ENCODE data around the gene DNAJC16.

DNA sequence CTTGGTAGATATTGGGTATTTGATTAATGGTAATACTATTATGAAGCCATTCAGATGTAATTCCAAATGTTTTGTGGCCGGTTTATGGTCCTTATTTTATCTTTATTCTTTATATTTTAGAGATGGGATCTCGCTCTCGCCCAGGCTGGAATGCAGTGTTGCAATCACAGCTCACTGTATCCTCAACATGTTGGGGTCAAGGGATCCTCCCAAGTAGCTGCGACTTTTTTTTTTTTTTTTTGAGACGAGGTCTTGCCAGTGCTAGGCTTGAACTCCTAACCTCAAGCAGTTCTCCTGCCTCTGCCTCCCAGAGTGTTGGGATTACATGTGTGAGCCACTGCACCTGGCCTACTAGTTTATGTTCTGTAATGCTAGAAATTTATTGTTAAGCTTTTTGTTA, 95.3 kb downstream of the DNAJC16 start:
- no peak for TF ChIP-seq CTCF (conservative IDR thresholded peaks at IDR 0.05; ENCODE audit: low read depth, low read length)
- no peak for TF ChIP-seq POLR2A (IDR thresholded peaks at IDR 0.05; ENCODE audit: low read depth, low read length)
- no peak for TF ChIP-seq NFE2L2 (IDR thresholded peaks at IDR 0.05; ENCODE audit: low read depth, low read length)
- TF ChIP-seq BHLHE40 (IDR thresholded peaks at IDR 0.05; ENCODE audit: low read depth, low read length) = no peak
- TF ChIP-seq SMC3 (IDR thresholded peaks at IDR 0.05; ENCODE audit: low read depth, low read length) = no peak
- peak; percentile 72 for TF ChIP-seq CEBPB (IDR thresholded peaks at IDR 0.05; ENCODE audit: low read depth, low read length)
- TF ChIP-seq FOS (IDR thresholded peaks at IDR 0.05; ENCODE audit: low read depth, low read length) = no peak
- no peak for TF ChIP-seq RCOR1 (IDR thresholded peaks at IDR 0.05; ENCODE audit: insufficient replicate concordance, low read length)
- TF ChIP-seq MXI1 (IDR thresholded peaks at IDR 0.05; ENCODE audit: borderline replicate concordance, low read depth, low read length) = no peak

All from IMR-90 (cell line).